ENCODE results near the gene CNTN6.

DNA sequence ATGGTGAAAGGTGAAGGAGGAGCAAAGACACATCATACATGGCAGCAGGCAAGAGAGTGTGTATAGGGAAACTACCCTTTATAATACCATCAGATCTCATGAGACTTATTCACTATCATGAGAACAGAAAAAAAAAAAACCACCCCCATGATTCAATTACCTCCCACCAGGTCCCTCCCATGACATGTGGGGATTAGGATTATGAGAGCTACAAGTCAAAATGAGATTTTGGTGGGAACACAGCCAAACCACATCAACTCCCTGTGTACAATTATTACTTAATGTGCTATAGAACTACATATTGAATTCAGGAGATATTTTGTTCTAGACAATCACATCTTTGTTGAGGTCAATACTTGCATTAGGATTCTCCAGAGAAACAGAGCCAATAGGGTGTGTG is 313.4 kb downstream of the CNTN6 start:
- TF ChIP-seq, protein P1, sequence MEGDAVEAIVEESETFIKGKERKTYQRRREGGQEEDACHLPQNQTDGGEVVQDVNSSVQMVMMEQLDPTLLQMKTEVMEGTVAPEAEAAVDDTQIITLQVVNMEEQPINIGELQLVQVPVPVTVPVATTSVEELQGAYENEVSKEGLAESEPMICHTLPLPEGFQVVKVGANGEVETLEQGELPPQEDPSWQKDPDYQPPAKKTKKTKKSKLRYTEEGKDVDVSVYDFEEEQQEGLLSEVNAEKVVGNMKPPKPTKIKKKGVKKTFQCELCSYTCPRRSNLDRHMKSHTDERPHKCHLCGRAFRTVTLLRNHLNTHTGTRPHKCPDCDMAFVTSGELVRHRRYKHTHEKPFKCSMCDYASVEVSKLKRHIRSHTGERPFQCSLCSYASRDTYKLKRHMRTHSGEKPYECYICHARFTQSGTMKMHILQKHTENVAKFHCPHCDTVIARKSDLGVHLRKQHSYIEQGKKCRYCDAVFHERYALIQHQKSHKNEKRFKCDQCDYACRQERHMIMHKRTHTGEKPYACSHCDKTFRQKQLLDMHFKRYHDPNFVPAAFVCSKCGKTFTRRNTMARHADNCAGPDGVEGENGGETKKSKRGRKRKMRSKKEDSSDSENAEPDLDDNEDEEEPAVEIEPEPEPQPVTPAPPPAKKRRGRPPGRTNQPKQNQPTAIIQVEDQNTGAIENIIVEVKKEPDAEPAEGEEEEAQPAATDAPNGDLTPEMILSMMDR (IDR thresholded peaks at IDR 0.05), result no peak
- TF ChIP-seq POLR2A (IDR thresholded peaks at IDR 0.05), result no peak

Measured in lower leg skin (tissue), 3 donors.